Bronchial epithelial cell (primary cell): ENCODE data around the gene FAM89B. TPM values are rescaled to one million over a fixed set of nuclear protein-coding genes. Genes with fewer than 3 reads are reported as not detected.

Experiments
- DNase-seq: peaks from one replicate; pipeline ENCODE4 v3.0.0-alpha.2; 2010; ENCODE audit warnings: low read depth
- FAIRE-seq: peaks from 2 replicates; lab custom pipeline; 2011; peaks lifted over from hg19 to GRCh38; lab: Jason Lieb, UNC
- H3K27me3 ChIP-seq: 2 replicates; pipeline ENCODE4 v1.5.1; 2011; ENCODE audit warnings: low read length; ENCODE audit not compliant: control insufficient read depth, insufficient read depth
- H3K36me3 ChIP-seq: 2 replicates; pipeline ENCODE4 v1.5.1; 2011; ENCODE audit warnings: low read length; ENCODE audit not compliant: control insufficient read depth, insufficient read depth
- H3K4me3 ChIP-seq: 2 replicates; pipeline ENCODE4 v1.5.1; 2011; ENCODE audit warnings: mild to moderate bottlenecking, low read depth, low read length, control low read depth
- total RNA-seq: library from RNA; depleted of rRNA; stranded (reverse); fragments of >200 nt; gene quantifications from 2 replicates; pipeline ENCODE4 v1.2.1, GENCODE V29; 2014
- TF ChIP-seq, protein P1 (sequence below): IDR thresholded peaks from 2 replicates; pipeline ENCODE4 v1.5.1; 2011; ENCODE audit warnings: mild to moderate bottlenecking, moderate library complexity, low read length, control low read depth, inconsistent platforms; ENCODE audit not compliant: insufficient read depth, severe bottlenecking

Gene FAM89B
- total RNA-seq, 1 donor from 2014 or later: 10.8 TPM

DNA sequence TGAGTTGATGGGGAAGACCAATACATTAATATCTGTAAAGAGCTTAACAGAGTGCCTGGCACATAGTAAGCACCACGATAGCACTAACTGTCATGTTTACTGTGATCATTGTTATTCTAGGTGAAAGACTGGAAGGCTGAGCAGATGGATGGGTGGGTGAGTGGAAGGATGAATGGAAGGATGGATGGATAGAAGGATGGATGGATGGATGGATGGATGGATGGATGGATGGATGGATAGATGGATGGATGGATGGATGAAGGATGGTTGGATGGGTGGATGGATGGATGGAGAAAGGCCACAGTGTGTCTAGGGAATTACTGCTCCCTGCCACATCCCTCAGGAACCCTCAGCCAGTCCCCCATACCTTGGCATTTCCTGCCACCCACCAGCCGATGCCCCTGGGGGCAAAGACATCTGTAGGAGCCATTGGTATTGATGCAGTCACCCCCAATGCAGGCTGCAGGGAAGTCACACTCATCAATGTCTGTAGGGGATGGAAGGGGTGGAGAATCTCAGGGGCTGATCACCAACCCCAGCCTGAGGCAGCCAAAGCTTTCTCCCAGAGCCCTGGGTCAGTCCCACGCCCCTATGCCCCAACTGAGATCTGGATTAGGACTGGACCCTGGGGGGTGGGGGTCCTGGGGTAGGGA lies 29.5 kb upstream of the FAM89B start:
- TF ChIP-seq, protein P1, sequence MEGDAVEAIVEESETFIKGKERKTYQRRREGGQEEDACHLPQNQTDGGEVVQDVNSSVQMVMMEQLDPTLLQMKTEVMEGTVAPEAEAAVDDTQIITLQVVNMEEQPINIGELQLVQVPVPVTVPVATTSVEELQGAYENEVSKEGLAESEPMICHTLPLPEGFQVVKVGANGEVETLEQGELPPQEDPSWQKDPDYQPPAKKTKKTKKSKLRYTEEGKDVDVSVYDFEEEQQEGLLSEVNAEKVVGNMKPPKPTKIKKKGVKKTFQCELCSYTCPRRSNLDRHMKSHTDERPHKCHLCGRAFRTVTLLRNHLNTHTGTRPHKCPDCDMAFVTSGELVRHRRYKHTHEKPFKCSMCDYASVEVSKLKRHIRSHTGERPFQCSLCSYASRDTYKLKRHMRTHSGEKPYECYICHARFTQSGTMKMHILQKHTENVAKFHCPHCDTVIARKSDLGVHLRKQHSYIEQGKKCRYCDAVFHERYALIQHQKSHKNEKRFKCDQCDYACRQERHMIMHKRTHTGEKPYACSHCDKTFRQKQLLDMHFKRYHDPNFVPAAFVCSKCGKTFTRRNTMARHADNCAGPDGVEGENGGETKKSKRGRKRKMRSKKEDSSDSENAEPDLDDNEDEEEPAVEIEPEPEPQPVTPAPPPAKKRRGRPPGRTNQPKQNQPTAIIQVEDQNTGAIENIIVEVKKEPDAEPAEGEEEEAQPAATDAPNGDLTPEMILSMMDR: no peak
- no peak for FAIRE-seq
- H3K36me3 ChIP-seq: peaks cover 4% of the 10 kb centered on the region
- H3K4me3 ChIP-seq: no peak overlapping the region
- DNase-seq: no peak
- H3K27me3 ChIP-seq: no peaks in the 10 kb centered on the region

DNA sequence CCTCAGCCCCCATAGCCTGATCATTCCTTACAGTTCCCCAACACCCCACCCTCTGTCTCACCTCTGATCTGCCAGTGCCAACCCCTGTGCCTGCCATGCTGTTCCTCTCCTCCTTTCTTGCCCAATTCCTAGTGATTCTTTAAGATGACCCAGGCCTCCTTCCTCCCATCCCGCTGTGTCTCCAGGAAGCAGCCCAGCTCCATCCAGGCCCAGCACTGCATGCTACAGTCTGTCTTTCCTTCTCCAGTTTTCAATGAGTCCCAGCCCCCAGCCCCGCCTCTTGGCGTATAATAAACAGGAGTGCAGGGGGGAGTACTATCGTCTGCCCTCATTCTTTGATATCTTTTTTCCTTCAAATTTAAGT lies 26.5 kb upstream of the FAM89B start:
- H3K4me3 ChIP-seq: peak overlapping the region; percentile 41
- FAIRE-seq: no peak
- TF ChIP-seq, protein P1: no peak

DNA sequence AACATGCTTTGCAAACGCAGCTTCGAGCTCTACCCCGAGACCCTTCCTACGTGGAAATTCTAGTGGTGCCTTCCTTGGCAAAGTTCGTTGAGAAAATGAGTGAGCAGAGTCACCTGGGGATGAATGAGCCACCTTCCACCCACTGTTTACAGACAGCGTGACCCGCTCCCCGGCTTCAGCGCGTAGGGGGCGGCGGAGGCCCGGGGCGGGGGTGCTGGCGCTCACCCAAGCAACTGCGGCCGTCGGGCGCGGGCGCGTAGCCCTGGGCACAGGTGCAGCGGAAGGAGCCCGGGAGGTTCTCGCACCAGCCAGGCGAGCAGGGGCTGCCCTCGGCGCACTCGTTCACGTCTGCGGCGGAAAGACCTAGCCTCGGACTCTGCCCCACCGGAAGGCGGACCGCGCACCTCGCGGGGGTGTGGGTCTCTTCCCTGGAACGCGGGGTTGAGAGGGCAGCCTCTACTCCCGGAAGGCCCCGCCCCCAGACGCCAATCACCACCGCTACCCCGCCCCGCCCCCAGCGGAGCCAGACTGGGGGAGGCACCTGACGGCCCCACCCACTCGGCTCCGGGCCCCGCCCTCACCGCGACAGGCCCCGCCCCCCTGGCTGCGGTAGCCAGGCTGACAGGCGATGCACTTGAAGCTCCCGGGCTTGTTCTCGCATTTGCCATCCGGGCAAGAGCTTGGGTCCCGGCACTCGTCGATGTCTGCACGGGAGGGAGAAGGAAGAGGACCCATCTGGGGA lies 25.9 kb upstream of the FAM89B start:
- TF ChIP-seq, protein P1: no peak
- Histone ChIP-seq H3K27me3 (no peaks in the 10 kb centered on the region), H3K36me3 (no peaks in the 10 kb centered on the region), H3K4me3 (peak overlapping the region; percentile 41)
- DNase-seq (peak; percentile 62), FAIRE-seq (no peak)

More for the DNA sequence above, 26.5 kb upstream of the FAM89B start:
- H3K36me3 ChIP-seq: no peaks in the 10 kb centered on the region
- no peak for DNase-seq
- H3K27me3 ChIP-seq: no peaks in the 10 kb centered on the region

DNA sequence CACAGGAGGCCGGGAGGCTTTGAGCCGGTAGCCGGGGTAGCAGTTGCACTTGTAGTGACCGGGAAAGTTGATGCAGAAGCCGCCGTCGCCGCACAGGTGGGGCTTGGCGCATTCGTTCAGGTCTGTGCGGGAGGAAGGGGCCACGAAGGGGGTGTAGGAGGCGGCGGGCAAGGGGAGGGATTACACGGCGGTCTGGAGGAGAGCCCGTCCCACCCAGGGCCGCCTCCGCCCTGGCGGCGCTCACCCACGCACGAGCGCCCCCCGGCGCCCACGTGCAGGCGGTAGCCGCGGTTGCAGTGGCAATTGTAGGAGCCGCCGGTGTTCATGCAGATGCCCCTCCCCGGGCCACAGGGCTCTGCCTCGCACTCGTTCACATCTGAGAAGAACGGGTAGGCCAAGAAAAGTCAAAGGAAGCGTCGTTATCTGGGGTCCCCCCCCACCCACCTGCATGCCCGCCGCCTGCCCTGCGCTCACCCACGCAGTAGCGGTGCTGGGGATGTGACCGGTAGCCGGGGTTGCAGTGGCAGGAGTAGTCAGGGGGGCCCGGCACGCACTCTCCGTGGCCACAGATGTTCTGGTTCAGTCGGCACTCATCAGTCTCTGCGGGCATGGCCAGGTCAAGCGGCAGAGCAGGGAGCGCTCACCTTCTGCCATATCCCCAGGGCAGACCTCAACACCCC lies 24.8 kb upstream of the FAM89B start:
- no peak for DNase-seq
- no peak overlapping the region for H3K4me3 ChIP-seq
- TF ChIP-seq, protein P1: no peak
- H3K36me3 ChIP-seq: no peaks in the 10 kb centered on the region
- H3K27me3 ChIP-seq: no peaks in the 10 kb centered on the region
- FAIRE-seq: no peak

DNA sequence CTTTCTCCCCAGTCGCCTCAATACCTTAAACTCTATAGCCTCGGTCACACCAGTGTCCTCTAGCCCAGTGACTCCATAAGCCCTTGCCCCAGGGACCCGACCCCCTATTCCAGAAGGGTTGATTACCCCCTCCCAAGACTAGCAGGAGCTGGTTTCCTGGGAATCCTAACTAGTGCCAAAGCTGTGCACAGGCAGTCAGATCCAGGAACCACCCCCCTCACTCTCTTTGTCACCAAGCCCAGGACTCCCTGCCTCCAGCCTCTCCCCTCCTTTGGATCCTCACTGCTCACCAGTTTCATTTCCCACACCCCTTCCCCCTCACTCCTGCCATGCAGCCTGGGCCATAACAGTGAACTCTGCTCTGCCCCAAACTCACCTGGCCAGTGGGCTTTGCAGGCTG lies 23.9 kb upstream of the FAM89B start:
- Histone ChIP-seq H3K27me3 (no peaks in the 10 kb centered on the region), H3K36me3 (no peaks in the 10 kb centered on the region), H3K4me3 (no peak overlapping the region)
- no peak for DNase-seq
- TF ChIP-seq, protein P1: no peak
- FAIRE-seq: no peak
